HG03196 (cell line): ENCODE measurements around the gene CHMP4B.

Experiments used
- ATAC-seq: cut with Tn5 transposase; IDR thresholded peaks from one replicate; pipeline ENCODE4 v1.9.1; 2021; ENCODE audit not compliant: unreplicated experiment

The CHMP4B gene

DNA sequence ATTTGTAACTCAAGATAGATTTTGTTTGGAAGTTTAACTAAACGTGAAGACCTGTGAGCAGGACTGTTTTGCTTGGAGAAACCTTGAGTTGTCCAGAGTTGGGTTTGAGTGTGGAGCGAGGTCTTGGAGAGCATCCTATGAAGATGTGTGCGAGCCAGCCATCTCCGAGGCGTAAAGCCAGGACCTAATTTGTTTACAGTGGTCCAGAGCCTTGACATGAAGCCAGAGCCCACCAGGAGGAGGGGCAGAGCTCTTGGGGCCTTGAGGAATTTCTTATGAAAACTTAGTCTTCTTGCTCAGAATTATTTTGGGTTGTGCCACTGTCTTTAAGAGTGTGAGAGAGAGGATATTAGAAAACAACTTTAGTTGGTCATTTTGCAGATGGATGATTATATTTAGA, 6.3 kb downstream of the CHMP4B start:
- ATAC-seq, result no peak

DNA sequence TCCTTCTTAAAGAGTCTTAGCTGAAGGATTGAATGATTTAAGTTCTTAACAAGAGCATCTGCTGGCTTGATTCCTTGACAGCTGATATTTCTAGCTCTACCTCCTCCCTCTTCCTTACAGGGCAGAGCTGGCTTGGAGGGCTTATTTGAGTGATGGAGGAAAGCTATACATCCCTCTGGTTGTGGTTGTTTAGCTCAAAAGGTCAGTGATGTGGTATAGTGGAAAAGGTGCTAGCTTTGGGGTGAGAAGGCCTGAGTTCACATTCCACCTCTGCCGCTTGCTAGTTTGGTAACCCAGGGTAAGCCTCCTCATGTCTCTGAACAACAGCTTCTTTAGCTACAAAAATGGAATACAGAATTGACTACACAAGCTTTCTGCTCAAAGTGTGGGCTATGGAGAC, 8.3 kb downstream of the CHMP4B start:
- no peak for ATAC-seq

DNA sequence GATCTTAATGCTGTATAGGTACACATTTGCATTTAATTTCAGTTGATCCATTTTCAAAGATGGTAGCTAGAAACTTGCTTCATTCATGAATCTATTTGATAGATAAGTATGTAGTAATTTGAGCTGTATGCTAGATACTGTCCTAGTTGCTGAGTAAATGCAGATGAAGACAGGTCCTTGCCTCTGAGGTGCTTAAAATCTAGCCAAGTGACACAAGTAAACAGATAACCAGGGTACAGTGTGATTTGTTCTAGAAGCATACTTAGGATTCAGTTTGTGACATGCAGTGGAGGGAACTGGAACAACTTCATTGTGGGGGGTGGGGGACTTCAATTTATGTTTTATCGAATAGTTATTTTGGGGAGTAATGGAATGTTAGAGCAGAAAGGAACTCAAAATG, 9.2 kb downstream of the CHMP4B start:
- ATAC-seq, result no peak

DNA sequence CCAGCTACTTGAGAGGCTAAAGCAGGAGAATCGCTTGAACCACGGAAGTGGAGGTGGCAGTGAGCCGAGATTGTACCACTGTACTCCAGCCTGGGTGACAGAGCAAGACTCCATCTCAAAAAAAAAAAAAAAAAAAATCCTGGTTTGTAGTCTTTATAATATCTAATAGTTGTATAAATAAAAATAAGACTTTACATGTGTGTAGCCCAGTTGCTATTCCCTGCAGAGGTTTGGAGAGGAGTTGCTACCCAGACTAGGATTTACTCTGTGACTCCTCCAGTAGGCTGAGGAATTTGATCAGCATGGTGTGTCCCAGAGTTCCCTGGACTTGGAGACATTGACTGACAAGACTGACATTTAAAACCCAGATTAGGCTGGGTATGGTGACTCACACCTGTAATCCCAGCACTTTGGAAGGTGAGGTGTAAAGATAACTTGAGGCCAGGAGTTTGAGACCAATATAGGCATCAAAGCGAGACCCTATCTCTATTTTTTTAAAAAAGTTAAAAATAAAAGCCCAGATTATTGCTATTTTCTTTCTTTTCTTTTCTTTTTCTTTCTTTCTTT, 10.2 kb downstream of the CHMP4B start:
- no peak for ATAC-seq

DNA sequence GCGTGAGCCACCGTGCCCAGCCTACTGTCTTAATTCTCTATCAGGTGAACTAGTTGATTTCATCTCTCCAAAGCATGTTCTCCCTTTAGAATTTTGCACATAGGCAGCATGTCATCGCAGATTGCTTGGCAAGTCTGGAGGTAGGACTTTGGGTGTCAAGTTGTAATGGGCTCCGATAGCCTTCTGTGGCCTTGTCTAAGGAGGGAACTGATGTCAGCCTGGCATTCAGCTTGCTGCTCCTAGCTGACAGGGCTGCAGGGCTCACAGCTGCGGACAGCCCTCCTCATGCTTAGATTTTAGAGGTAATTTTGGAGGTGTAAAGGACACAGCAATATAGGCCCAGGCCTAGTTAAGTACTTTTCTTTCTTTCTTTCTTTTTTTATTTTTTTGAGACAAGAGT, 11.3 kb downstream of the CHMP4B start:
- no peak for ATAC-seq

DNA sequence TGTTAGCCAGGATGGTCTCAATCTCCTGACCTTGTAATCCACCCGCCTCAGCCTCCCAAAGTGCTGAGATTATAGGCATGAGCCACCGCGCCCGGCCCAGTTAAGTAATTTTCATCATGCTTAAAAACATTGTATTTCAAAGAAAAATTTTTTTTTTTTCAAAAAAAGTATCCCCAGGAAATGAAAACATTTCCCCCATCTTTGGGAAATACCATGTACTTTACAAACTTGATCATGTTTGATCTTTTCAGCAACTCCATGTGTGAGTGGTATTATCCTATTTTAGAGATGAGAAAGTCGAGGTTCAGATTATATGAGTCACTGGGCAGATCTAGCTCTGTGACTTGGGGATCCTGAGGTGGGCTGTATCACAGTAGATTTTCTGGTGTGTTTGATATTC, 11.8 kb downstream of the CHMP4B start:
- ATAC-seq, result no peak

DNA sequence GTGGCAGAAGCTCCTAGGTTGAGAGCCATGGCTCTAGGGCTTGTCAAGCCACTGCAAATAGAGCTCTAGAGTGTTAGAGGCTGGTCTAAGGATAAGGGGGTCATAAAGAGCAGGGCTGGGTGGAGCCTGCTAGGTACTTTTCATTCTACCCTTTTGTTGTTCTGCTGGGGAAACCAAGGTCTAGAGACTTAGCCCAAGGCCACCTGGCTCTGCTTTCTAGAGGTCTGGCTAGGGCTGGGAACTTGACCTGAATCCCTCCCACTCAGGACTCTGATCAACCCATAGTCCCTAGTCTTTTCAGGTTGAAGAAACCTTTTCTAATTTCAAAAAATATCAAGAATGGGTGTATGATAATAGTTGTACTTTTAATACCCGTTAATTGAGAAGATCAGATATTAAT, 13.7 kb downstream of the CHMP4B start:
- ATAC-seq, result no peak

DNA sequence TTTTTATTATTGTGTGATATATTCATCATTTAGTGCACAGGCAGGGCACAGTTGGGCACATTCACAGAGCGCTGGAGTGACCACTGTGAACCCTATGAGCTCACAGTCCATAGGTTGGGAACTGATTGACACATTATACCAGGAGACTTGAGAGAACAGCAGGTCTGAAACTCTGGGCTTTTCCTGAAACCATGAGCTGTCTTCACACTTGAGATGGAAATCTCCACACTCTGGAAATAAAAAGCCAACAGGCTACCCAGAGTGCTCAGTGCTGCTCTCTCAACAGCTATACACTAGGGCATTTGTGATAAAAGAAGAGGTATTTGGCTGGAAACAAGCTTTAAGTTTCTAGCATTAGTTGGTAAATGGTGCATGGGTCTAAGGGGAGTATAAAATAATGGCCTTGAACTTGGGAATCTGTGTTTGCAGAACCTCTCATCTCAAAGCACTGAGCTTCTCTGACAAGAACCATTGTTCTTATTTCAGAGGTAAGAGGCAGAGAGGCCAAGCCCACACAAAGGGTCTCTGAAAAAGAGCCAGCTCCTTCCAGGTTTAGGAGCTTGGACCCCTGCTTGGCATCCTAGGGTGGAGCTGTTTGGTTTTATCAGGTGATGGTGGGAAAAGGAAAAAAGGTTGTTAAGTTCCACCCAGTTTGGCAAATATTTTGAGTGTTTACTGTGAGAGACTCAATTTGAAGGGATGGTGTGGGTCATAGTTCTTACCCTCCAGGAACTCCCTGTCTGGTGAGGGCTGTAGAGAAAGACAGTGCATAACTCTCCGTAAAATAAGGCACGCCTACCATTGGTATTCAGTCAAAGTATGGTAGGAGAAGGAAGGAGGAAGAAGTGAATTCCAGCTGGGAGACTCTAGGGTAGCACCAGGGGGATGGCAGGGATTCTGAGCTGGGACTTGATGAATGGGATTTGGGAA, 14.5 kb downstream of the CHMP4B start:
- ATAC-seq, result no peak

DNA sequence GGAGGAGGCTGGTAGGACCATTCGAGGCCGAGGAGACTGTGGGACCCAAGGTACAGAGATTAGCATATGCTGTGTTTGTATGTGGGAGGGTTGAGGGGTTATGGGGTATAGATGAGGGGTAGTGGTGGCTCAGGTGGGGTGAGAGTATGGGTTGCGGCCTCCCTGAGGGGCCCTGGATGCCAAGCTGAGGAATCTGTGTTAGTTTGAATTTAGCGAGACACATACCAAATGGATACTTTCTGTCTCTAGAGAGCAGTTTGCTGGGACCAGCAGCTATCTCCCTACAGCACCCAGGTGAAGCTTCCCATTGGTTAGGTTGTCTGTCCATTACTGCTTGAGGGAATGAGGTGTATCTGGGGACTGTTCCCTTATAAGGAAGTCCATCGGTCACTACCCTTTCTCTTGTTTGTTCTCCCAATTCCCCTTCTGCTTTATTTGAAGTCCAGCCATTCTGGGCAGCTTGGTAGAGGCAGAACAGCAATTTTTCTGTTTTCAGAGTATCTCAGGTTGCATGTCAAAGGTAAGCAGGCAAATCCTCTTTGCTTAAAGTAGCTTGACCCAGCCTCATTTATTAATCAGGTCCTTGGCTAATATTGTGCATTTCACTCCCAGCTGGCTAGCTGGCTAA, 15.2 kb downstream of the CHMP4B start:
- ATAC-seq, result no peak

DNA sequence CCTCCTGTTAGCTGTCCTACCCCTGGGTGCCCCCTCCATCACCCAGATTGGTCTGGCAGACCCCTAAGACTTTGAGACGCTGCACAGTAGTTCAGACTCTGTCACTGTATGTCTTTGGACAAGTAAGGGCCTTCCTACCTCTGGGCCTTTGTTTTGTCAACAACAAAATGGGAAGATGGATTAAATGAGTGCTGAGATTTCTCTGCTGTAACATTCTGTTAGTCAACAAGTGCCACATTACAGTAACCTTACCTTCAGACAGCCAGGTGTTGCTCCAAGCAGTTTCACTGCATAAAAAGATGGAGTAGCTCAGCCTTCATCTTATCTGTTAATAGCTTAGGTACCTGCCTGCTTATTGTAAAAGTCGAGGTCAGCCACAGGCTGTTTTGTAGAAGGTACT, 16.0 kb downstream of the CHMP4B start:
- no peak for ATAC-seq

DNA sequence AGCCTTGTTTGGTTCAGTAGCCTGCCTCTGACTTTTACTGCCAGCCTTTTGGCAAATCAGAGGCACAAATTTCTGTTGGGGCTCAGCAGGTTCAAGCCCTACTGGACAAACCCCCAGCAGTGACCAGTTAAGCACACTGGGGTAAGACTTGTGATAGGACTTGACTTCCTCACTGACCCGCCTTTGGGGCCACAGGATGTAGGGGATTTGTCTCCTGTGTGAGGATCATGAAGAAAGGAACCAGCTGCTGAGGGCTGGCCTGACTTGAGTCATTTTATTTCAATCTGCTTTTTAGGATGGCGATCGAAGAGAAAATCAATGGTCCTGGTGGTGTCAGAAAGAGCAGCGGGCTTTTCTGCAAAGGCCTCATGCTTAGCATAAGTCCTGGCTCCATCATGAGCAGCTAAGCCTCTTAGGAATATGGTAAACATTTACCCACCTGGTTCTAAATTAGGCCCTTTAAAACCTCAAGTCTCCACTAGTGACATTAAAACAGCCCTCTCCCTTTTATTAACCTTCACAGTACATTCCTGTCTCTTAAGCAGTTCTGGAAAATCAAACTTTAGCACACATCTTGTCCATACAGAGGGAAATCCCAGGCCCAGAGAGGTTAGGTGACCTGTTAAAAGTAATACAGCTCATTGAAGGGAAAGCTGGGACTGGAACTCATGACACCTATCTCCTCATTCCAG, 16.6 kb downstream of the CHMP4B start:
- ATAC-seq, result no peak

DNA sequence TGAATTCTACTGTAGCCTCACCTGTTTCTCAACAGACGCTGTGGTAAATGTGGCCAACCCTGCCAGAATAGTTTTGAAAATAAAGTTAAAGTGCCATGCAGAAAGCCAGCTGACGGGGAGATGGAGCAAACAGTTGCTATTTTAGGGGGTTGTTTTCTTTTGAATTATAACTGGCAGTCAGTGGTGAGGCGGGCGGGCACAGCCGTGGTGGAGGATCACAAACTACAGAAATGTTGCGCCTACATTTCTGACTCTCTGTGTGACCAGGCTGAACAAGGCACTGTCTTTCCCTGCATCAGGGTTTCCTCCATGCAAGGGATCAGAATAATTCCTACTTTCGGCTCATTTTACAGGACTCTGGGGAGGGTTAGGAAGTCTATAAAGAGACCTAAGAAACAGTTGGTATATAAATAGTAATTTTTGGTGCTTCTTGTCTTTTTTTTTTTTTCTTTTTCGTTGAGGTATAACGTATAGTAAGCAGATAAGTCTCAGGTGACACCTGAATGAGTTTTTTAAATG, 17.2 kb downstream of the CHMP4B start:
- no peak for ATAC-seq

DNA sequence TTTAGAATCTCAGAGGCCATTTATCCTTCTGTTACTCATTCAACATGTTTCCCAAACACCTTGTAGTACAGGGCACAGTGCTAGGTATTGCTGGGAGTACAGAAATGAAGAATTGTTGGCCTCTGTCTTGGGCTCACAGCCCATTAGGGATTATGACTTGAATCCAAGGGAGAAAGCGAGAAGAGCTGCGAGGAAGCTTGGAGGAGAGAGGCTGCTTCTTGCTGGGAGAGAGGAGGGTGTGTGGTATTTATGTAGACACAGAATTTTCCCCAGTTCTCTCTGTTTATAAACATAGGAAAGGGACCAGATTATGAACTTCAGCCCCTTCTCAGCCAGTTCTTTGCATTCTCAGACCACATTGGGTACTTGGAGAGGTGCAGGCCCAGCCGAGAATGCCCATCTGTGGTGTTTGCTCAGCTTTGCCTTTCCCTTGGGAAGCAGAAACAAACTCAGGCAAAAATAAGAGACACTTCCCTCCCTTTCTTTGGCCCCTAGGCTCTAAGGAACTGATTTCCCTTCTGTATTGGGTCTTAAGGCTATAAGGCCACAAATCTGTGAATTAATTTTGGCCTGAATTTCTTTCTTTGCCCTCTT, 17.9 kb downstream of the CHMP4B start:
- ATAC-seq, result no peak

DNA sequence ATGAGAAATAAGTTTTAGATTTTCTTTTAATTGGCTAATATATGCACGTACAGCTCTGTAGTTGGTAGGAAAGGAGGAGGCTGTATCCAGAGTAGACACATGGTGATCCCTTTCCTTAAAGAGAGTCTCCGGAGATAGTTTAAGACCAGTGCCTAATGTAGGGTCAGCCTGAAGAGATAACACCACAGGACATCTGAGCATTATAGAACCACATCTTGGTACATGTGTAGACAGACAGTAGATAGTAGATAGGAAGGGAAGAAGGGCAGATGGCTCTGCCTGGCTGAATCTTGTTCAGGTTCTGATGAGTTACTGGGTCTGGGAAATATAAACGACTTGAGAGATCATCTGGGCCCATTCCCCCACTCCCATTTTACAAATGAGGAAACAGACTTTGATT, 18.5 kb downstream of the CHMP4B start:
- ATAC-seq, result no peak

DNA sequence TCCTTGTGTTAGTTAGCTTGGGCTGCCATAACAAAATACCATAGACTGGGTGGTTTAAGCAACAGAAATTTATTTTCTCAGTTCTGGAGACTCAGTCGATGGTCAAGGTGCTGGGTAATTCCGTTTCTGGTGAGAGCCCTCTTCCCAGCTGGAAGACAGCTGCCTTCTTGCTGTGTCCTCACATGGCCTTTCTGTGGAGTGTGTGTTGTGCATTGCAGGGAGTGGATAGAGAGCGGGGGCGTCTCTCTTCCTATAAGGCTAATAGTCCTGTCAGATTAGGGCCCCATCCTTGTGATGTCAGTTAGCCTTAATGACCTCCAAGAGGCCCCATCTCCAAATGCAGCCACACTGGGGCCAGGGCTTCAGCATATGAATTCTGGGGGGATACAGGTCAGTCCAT, 19.2 kb downstream of the CHMP4B start:
- no peak for ATAC-seq

DNA sequence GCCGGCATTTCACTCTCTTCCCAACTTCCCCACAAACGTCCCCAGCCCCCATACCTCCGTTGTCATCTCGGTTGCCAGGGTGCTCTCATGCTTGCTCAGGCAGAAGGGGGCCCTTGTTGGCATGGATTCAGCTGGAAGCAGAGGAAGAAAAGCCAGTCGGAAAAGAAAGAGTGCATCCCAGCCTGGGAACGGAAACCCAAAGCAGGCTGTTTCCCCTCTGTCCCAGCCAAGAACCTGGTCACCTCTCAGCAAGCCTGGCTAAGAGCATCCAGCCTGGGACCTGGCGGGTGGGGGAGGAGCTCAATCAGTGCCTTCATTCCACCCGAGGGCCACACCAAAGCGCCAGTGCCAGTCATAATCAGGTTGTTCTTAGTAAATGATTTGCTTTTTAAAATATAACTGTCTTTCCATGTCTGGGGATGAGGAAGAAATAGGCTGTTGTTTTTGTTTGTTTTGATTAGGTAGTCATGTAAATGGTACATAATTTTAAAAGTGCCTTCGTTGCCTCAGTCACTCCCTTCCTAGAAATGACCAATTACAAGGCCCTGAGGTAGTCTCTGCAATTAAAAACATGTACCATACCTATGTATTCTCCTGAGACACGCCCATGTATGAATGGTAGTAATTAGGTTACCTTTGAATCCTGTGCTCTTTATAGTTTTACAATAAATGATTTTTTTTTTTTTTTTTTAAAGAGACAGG, 21.1 kb downstream of the CHMP4B start:
- no peak for ATAC-seq

DNA sequence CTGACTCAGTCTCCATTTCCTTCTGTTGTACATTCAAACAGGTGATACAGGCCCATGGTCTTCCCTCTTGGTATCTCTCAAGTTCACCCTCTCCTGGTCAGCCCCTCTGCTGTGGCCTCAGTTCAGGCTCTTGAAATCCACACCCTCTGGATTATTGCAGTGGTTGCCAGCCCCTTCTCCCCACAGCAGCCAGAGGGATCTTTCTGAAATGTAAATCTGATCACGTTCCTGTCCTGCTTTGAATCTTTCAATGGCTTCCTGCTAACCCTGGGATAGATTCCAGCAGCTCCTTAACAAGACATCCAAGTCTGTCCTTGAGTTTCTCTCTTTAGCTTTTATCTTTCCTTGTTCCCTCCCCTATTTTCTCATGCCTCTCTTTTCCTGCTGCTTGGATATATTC, 22.2 kb downstream of the CHMP4B start:
- no peak for ATAC-seq

DNA sequence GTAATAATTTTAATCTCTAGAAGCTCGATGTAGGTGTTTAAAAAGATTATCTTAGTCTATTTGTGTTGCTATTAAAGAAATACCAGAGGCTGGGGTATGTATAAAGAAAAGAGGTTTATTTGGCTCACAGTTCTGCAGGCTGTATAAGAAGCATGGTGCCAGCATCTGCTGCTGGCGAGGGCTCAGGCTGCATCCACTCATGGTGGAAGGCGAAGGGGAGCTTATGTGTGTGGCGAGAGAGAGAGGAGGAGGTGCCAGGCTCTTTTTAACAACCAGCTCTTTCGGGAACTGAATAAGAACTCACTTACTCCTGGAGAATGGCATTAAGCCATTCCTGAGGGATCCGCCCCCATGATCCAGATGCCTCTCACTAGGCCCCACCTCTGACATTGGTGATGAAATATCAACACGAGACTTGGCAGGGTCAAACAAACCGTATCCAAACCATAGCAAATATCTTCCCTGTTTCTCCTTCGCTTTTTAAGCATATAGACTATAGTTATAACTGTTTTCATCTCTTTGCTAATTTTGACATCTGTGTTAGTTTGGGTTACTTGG, 24.5 kb downstream of the CHMP4B start:
- ATAC-seq, result no peak

DNA sequence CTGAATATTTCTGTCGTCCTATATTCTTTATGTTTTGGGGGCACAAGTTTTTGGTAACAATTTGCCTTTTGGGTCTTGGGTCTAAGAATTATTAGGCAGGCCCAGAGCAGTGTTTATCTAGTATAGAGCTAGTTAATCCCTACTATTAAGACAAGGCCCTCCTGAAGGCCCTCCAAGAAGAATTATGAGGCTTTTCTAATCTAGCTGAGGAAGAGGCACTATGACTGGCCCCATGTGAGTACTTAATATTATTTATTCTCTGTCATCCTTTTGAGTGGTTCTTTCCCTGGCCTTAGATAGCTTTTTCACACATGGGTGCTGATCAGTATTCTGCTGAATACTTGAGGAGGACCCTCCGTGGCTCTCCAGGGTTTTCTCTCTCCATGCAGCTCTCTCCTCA, 25.1 kb downstream of the CHMP4B start:
- no peak for ATAC-seq
